ENCODE data around the gene THSD4. TPM values are rescaled to one million over a fixed set of nuclear protein-coding genes. Genes with fewer than 3 reads are reported as not detected.

THSD4 gene
- total RNA-seq, 1 donor: 50.9 TPM

- DNase-seq (ENCODE audit: low read depth): peak; percentile 55
- TF ChIP-seq CTCF (IDR thresholded peaks at IDR 0.05; ENCODE audit: insufficient read depth, low read length): no peak
- no peak overlapping the region for H3K4me3 ChIP-seq (ENCODE audit: low read depth, low read length)
These were observed 187.7 kb downstream of the THSD4 start for GRCh38 chr15:71302861-71303410.

GRCh38 chr15:71303977-71304376 is 188.7 kb downstream of the THSD4 start:
- no peak for TF ChIP-seq CTCF (IDR thresholded peaks at IDR 0.05; ENCODE audit: insufficient read depth, low read length)
- no peak overlapping the region for H3K4me3 ChIP-seq (ENCODE audit: low read depth, low read length)
- no peak for DNase-seq (ENCODE audit: low read depth)

- TF ChIP-seq CTCF (IDR thresholded peaks at IDR 0.05; ENCODE audit: insufficient read depth, low read length): no peak
- no peak overlapping the region for H3K4me3 ChIP-seq (ENCODE audit: low read depth, low read length)
- peak; percentile 62 for DNase-seq (ENCODE audit: low read depth)
These were observed 189.4 kb downstream of the THSD4 start for GRCh38 chr15:71304681-71305080.

GRCh38 chr15:71306538-71306937 is 191.3 kb downstream of the THSD4 start:
- no peak for TF ChIP-seq CTCF (IDR thresholded peaks at IDR 0.05; ENCODE audit: insufficient read depth, low read length)
- DNase-seq (ENCODE audit: low read depth): no peak
- no peak overlapping the region for H3K4me3 ChIP-seq (ENCODE audit: low read depth, low read length)

GRCh38 chr15:71312194-71312708 is 197.0 kb downstream of the THSD4 start:
- no peak for DNase-seq (ENCODE audit: low read depth)
- no peak for TF ChIP-seq CTCF (IDR thresholded peaks at IDR 0.05; ENCODE audit: insufficient read depth, low read length)
- H3K4me3 ChIP-seq (ENCODE audit: low read depth, low read length): no peak overlapping the region

GRCh38 chr15:71312731-71313460 is 197.6 kb downstream of the THSD4 start:
- DNase-seq (ENCODE audit: low read depth): no peak
- no peak for TF ChIP-seq CTCF (IDR thresholded peaks at IDR 0.05; ENCODE audit: insufficient read depth, low read length)
- no peak overlapping the region for H3K4me3 ChIP-seq (ENCODE audit: low read depth, low read length)

Data from fibroblast of the aortic adventitia (primary cell).